ENCODE results near the gene PLPPR1. TPM values are rescaled to one million over a fixed set of nuclear protein-coding genes. Genes with fewer than 3 reads are reported as not detected.
A peak's percentile ranks its signal among the peaks of the same experiment; 100 is the strongest.

Gene PLPPR1
- total RNA-seq, 1 experiment from 2014 or later, result 2.4 TPM

DNA sequence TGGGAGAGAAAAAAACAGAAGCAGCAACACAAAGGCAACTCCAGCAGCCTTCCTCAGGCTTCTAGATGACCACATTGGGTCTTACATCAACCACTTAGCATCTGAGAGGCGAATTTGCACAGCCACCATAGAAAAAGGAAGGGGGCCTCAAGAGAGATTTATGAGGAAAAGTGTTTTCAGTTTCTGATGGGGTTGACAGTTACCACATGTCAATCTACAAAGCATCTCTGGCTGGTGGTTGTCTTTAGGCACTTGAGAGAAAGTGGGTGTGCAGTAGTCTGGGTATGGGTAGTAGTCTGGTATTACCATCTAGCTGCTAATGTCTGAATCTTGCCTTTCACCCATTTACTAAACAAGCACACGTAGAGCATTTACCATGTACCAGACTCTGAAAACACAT is 218.8 kb downstream of the PLPPR1 start:
- H3K9ac ChIP-seq (ENCODE audit: extremely low read depth, insufficient read length, low read length), result no peak overlapping the region
- Mint-ChIP-seq H3K4me3 (no peak overlapping the region), H3K9me3 (no peaks in the 10 kb centered on the region), H3K4me1 (no peaks in the 10 kb centered on the region), H3K27ac (peak overlapping the region in 1 of 3 experiments; percentile 60; a peak in 1 of 7 replicates), H3K27me3 (ENCODE audit: low read depth) (no peaks in the 10 kb centered on the region), H3K36me3 (ENCODE audit: insufficient read depth in 1 of 3, low read depth in 3 of 3) (no peaks in the 10 kb centered on the region)
- TF ChIP-seq, protein P1, sequence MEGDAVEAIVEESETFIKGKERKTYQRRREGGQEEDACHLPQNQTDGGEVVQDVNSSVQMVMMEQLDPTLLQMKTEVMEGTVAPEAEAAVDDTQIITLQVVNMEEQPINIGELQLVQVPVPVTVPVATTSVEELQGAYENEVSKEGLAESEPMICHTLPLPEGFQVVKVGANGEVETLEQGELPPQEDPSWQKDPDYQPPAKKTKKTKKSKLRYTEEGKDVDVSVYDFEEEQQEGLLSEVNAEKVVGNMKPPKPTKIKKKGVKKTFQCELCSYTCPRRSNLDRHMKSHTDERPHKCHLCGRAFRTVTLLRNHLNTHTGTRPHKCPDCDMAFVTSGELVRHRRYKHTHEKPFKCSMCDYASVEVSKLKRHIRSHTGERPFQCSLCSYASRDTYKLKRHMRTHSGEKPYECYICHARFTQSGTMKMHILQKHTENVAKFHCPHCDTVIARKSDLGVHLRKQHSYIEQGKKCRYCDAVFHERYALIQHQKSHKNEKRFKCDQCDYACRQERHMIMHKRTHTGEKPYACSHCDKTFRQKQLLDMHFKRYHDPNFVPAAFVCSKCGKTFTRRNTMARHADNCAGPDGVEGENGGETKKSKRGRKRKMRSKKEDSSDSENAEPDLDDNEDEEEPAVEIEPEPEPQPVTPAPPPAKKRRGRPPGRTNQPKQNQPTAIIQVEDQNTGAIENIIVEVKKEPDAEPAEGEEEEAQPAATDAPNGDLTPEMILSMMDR (conservative IDR thresholded peaks at IDR 0.05), result no peak
- H3T11ph ChIP-seq (ENCODE audit: low read length), result no peak overlapping the region
- H2BK20ac ChIP-seq (ENCODE audit: low read depth, low read length, poor library complexity, severe bottlenecking), result no peak overlapping the region
- H3K4me1 ChIP-seq (ENCODE audit: insufficient read depth, low read length), result no peaks in the 10 kb centered on the region
- H2BK120ac ChIP-seq (ENCODE audit: low read depth, low read length, poor library complexity, severe bottlenecking), result no peak overlapping the region
- H3K56ac ChIP-seq (ENCODE audit: insufficient read length, low read depth, low read length), result no peak overlapping the region
- no peaks in the 10 kb centered on the region for H3K9me3 ChIP-seq (ENCODE audit: control insufficient read depth, low read depth, low read length)
- no peak overlapping the region for H4K8ac ChIP-seq (replicated peaks; ENCODE audit: insufficient read length, low read depth, low read length)
- no peak overlapping the region for H4K5ac ChIP-seq (ENCODE audit: insufficient read length, low read depth, low read length)
- H3K23me2 ChIP-seq (ENCODE audit: insufficient read length, low read depth, low read length, poor library complexity, severe bottlenecking), result no peaks in the 10 kb centered on the region
- H3K79me1 ChIP-seq (ENCODE audit: insufficient read depth, low read depth, low read length, poor library complexity, severe bottlenecking), result no peaks in the 10 kb centered on the region
- H3K18ac ChIP-seq (ENCODE audit: insufficient read length, low read depth, low read length), result no peak overlapping the region
- H3K4me2 ChIP-seq (ENCODE audit: insufficient read depth, insufficient read length, low read length), result no peak overlapping the region
- no peaks in the 10 kb centered on the region for H3K79me2 ChIP-seq (ENCODE audit: insufficient read depth, low read length)
- H2BK5ac ChIP-seq (ENCODE audit: insufficient read length, low read length), result no peak overlapping the region
- H4K91ac ChIP-seq (ENCODE audit: insufficient read length, low read depth, low read length), result no peak overlapping the region
- no CpG with 5 or more reads among the region's 2 CpGs for WGBS (ENCODE audit: extremely low coverage, insufficient read length, low lambda C conversion rate)
- H3K27me3 ChIP-seq (ENCODE audit: insufficient read depth, low read length), result no peaks in the 10 kb centered on the region
- DNase-seq, result no peak
- no peak overlapping the region for H2AFZ ChIP-seq (ENCODE audit: low read length)
- no peak overlapping the region for H3K4ac ChIP-seq (ENCODE audit: low read depth, low read length)
- H4K20me1 ChIP-seq (ENCODE audit: control insufficient read depth, insufficient read depth, insufficient read length), result no peaks in the 10 kb centered on the region
- H3K14ac ChIP-seq (ENCODE audit: insufficient read depth, low read length), result no peak overlapping the region
- H2AK5ac ChIP-seq (ENCODE audit: insufficient read length, low read length), result no peak overlapping the region
- no peak overlapping the region for H2BK12ac ChIP-seq (ENCODE audit: insufficient read length, low read depth, low read length)
- no peak overlapping the region for H3K27ac ChIP-seq (ENCODE audit: insufficient read length, low read depth, low read length)
- H3K23ac ChIP-seq (ENCODE audit: insufficient read length, low read depth, low read length), result no peak overlapping the region
- no peak overlapping the region for H2BK15ac ChIP-seq (ENCODE audit: low read depth, low read length)
